Tibial nerve (tissue), 4 donors: ENCODE data around the gene CFTR. TPM values are rescaled to one million over a fixed set of nuclear protein-coding genes. Genes with fewer than 3 reads are reported as not detected.

Experiments
- DNase-seq, 2 donors: peaks; one replicate each; pipeline ENCODE4 v3.0.0-alpha.2; 2019; ENCODE audit warnings: low spot score in 2 of 2
- H3K27ac ChIP-seq, 4 donors: fragments of 200-600 bp; sonication (generic) in 3 of 4; one replicate each; pipeline ENCODE4 v1.5.1; 2017 to 2019; ENCODE audit warnings: mild to moderate bottlenecking in 1 of 4
- H3K27me3 ChIP-seq, 2 donors: fragments of 200-600 bp; sonication (generic) in 1 of 2; one replicate each; pipeline versions ENCODE4 v1.5.1 to v1.6.0; 2017 to 2019
- H3K36me3 ChIP-seq, 3 donors: fragments of 200-600 bp; sonication (generic); one replicate each; pipeline ENCODE4 v1.5.1; 2018 to 2019
- H3K4me1 ChIP-seq, 4 donors: fragments of 200-600 bp; sonication (generic) in 3 of 4; one replicate each; pipeline ENCODE4 v1.5.1; 2017 to 2019
- H3K4me3 ChIP-seq, 4 donors: fragments of 200-600 bp; sonication (generic) in 3 of 4; one replicate each; pipeline ENCODE4 v1.5.1; 2017 to 2019; ENCODE audit warnings: mild to moderate bottlenecking in 1 of 4, moderate library complexity in 1 of 4
- H3K9me3 ChIP-seq, 4 donors: fragments of 200-600 bp; sonication (generic) in 3 of 4; one replicate each; pipeline ENCODE4 v1.5.1; 2017 to 2019
- EP300 ChIP-seq, 2 donors: sonication (generic); formaldehyde crosslinking; IDR thresholded peaks; one replicate each; pipeline ENCODE4 v1.6.1; 2017; ENCODE audit warnings: antibody characterized with exemption in 2 of 2, mild to moderate bottlenecking in 1 of 2
- POLR2A ChIP-seq, 2 donors: fragments of 450-650 bp; IDR thresholded peaks; one replicate each; pipeline ENCODE4 v1.6.1; 2017; ENCODE audit warnings: antibody characterized with exemption in 2 of 2, mild to moderate bottlenecking in 2 of 2, moderate library complexity in 2 of 2
- WGBS, 2 donors: methylation state at CpG; one replicate each; pipeline ENCODE4 v1.1.5; 2018; 5-methylcytosine and 5-hydroxymethylcytosine counted together
- total RNA-seq, 4 donors: library from RNA; depleted of rRNA; stranded (reverse); fragments of >200 nt; gene quantifications; one replicate each; pipeline ENCODE4 v1.1.0, GENCODE V29; 2016
- TF ChIP-seq, protein P1 (sequence below), 5 experiments: fragments of 200-600 bp in 3 of 5; fragments of 450-650 bp in 2 of 5; sonication (generic) in 3 of 5; IDR thresholded peaks; one replicate each; pipeline ENCODE4 v1.5.1; 2016 to 2019; ENCODE audit warnings: antibody characterized with exemption in 5 of 5, mild to moderate bottlenecking in 3 of 5, moderate library complexity in 2 of 5

The CFTR gene
- total RNA-seq, 4 donors from 2014 or later, result under 0.01 TPM; not detected in 3

DNA sequence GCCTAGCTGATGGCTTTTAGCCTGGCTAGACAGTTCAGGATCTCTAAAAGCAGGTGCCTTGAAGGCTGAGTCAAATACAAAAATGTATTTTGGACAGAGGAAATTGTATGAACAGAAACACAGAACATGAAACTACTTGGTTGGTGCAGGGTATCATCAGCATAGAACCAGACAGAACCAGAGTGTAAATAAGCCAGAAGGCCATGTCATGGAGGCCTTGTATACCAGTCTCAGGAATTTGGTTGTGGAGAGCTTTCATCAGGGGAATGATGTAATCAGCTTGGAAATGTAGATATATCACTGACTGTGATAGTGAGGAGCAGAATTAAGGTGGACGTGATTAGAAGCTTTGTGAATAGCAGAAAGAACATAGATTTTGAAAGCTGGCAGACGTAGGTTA is 82.9 kb downstream of the CFTR start:
- Histone ChIP-seq H3K4me3 (no peak overlapping the region), H3K27ac (no peak overlapping the region), H3K36me3 (no peaks in the 10 kb centered on the region), H3K4me1 (no peaks in the 10 kb centered on the region), H3K27me3 (no peaks in the 10 kb centered on the region), H3K9me3 (no peaks in the 10 kb centered on the region)
- WGBS, 2 donors, result 83 to 84% methylated on average over 2 of the region's 2 CpGs
- TF ChIP-seq, protein P1, sequence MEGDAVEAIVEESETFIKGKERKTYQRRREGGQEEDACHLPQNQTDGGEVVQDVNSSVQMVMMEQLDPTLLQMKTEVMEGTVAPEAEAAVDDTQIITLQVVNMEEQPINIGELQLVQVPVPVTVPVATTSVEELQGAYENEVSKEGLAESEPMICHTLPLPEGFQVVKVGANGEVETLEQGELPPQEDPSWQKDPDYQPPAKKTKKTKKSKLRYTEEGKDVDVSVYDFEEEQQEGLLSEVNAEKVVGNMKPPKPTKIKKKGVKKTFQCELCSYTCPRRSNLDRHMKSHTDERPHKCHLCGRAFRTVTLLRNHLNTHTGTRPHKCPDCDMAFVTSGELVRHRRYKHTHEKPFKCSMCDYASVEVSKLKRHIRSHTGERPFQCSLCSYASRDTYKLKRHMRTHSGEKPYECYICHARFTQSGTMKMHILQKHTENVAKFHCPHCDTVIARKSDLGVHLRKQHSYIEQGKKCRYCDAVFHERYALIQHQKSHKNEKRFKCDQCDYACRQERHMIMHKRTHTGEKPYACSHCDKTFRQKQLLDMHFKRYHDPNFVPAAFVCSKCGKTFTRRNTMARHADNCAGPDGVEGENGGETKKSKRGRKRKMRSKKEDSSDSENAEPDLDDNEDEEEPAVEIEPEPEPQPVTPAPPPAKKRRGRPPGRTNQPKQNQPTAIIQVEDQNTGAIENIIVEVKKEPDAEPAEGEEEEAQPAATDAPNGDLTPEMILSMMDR (IDR thresholded peaks at IDR 0.05), result no peak
- TF ChIP-seq EP300 (IDR thresholded peaks at IDR 0.05), result no peak
- no peak for DNase-seq

DNA sequence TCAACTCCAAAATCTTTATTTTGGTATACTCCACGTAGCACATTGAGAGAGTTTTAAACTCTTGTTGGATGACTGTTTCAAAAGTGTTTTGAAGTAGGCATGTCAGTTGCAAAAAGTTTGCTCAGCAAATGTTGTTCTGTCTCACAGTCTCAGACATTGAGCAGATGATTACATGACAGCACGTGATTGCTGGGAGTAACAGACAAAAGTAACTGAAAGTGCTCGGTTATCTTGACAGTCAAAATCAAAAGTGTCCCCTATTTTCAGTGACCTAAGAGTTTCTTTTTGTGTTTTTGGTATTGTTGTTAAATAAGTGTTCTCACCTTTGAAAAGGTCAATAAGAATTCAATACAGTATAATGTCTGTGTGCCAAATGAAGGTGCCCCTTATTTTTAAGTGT is 84.3 kb downstream of the CFTR start:
- H3K9me3 ChIP-seq, result no peaks in the 10 kb centered on the region
- no peak overlapping the region for H3K4me3 ChIP-seq
- no peak for DNase-seq
- no peak for TF ChIP-seq EP300 (IDR thresholded peaks at IDR 0.05)
- no peak for TF ChIP-seq POLR2A (IDR thresholded peaks at IDR 0.05)
- TF ChIP-seq, protein P1 (IDR thresholded peaks at IDR 0.05), result no peak
- 64 to 67% methylated on average over 3 of the region's 3 CpGs for WGBS, 2 donors
- H3K4me1 ChIP-seq, result no peaks in the 10 kb centered on the region
- H3K36me3 ChIP-seq, result no peaks in the 10 kb centered on the region
- H3K27ac ChIP-seq, result no peak overlapping the region
- no peaks in the 10 kb centered on the region for H3K27me3 ChIP-seq

DNA sequence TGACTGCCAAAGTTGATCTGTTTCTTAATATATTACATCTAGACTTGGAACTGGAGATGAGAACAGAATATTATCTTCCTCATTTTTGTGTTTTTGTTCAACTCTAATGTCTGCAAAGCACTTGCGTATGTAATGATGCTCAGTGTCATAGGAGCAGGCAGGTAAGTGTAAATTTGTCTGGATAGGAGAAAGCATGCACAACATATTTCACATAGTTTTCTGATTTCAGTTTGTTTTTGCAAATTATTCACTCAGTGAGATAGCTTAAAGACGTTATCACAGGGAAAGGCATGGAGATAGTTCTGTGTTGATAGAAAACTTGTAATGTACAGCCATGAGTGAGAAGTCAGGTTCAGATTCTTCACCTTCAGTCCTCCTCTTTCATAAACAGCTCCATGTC is 84.8 kb downstream of the CFTR start:
- Histone ChIP-seq H3K4me1 (no peaks in the 10 kb centered on the region), H3K4me3 (no peak overlapping the region), H3K27me3 (no peaks in the 10 kb centered on the region), H3K36me3 (no peaks in the 10 kb centered on the region), H3K9me3 (no peaks in the 10 kb centered on the region), H3K27ac (no peak overlapping the region)
- WGBS, 2 donors, result 79 to 82% methylated on average over 2 of the region's 2 CpGs
- TF ChIP-seq, protein P1 (IDR thresholded peaks at IDR 0.05), result no peak
- TF ChIP-seq EP300 (IDR thresholded peaks at IDR 0.05) (no peak), POLR2A (IDR thresholded peaks at IDR 0.05) (no peak)
- DNase-seq, result no peak

DNA sequence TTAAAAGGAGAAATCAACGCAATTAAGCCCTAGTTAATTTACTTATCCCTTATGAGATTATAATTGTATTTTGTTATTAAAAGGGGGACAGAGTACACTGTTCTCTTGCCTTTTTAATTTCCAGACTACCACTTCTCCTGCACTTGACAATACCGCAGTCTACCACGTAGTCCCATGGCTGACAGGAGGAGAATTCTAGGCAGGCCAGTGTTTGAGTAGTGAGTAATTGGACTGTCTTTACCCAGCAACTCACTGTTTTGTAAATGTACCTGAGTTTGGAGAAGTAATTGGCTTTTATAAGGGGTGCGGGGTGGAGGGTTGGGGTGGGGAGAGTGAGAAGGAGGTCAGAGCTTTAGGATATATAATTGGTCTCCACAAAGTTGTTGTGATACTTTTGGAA is 85.4 kb downstream of the CFTR start:
- H3K36me3 ChIP-seq, result no peaks in the 10 kb centered on the region
- H3K4me1 ChIP-seq, result no peaks in the 10 kb centered on the region
- TF ChIP-seq POLR2A (IDR thresholded peaks at IDR 0.05) (no peak), EP300 (IDR thresholded peaks at IDR 0.05) (no peak)
- TF ChIP-seq, protein P1 (IDR thresholded peaks at IDR 0.05), result no peak
- no peaks in the 10 kb centered on the region for H3K9me3 ChIP-seq
- no peak for DNase-seq
- H3K27me3 ChIP-seq, result no peaks in the 10 kb centered on the region
- H3K27ac ChIP-seq, result no peak overlapping the region
- WGBS, 2 donors, result 88% methylated on average over 4 of the region's 4 CpGs
- no peak overlapping the region for H3K4me3 ChIP-seq

DNA sequence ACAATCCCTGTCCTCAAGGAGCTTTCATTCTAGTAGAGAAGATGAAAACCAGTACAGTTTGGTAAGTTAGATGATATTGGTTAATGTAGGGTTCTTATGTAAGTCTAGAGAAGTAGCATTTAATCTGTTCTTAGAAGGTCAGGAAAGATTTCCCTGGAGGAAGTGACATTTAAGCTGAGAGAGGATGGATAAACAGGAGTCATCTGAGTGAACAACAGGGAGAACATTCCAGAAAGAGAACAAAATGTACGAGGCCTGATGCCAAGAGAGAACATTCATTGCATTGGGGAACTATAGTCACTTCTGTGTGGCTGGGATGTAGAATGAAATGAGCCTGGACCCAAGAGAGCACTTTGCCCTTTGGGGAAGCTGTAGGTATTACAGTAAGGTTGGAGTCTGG is 88.0 kb downstream of the CFTR start:
- H3K27ac ChIP-seq, result no peak overlapping the region
- H3K27me3 ChIP-seq, result no peaks in the 10 kb centered on the region
- no peak overlapping the region for H3K4me3 ChIP-seq
- no peaks in the 10 kb centered on the region for H3K4me1 ChIP-seq
- no peaks in the 10 kb centered on the region for H3K36me3 ChIP-seq
- 58 to 64% methylated on average over 1 of the region's 1 CpG for WGBS, 2 donors
- no peak for TF ChIP-seq EP300 (IDR thresholded peaks at IDR 0.05)
- TF ChIP-seq, protein P1 (IDR thresholded peaks at IDR 0.05), result no peak
- no peak for TF ChIP-seq POLR2A (IDR thresholded peaks at IDR 0.05)
- H3K9me3 ChIP-seq, result no peaks in the 10 kb centered on the region
- DNase-seq, result no peak
